Right lobe of liver (tissue), 4 donors: ENCODE results near the gene RALB.

Source experiments
- CTCF ChIP-seq, 4 donors: fragments of 200-600 bp in 3 of 4; fragments of 450-650 bp in 1 of 4; IDR thresholded peaks; one replicate each; pipeline versions ENCODE4 v1.5.1 to v1.8.0; 2016 to 2022; ENCODE audit warnings: antibody characterized with exemption in 4 of 4, mild to moderate bottlenecking in 2 of 4
- POLR2A ChIP-seq: fragments of 450-650 bp; IDR thresholded peaks from one replicate; pipeline ENCODE4 v1.6.1; 2017; ENCODE audit warnings: antibody characterized with exemption, mild to moderate bottlenecking
- donor health status: DM: no; HTN: no; CAD: no.
- donor health status: DM: no; HTN: no; CAD: no.
- donor health status: DM: no; HTN: yes; CAD: no.

DNA sequence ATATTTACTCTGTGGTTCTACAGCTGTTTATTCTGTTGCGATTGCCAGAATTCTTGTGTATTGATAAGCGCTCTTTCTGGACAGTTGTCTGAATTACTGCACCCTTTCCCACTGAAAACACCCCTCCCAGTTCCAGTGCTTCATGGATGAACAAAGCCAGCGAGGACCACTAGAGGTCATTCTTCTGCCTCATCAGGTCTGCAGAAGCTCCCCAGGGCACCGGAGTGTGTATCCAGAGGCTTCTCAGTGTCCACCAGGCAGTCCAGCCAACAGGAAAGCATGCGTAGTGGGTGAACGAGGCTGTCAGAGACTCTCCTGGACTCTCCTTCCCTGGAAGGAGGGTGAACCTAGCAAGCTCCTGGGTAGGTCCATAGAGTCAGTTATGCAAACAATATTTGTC lies 52.6 kb downstream of the RALB start:
- peak; percentile 21 to 44 (median 32) for TF ChIP-seq CTCF (IDR thresholded peaks at IDR 0.05)
- TF ChIP-seq POLR2A: no peak
